ENCODE results near the gene SYAP1.
"Not testable (repeated sequence)": the region's sequence is repeated elsewhere in the genome, so short reads cannot be mapped to it uniquely, and the experiment has no call there.

Gene SYAP1

DNA sequence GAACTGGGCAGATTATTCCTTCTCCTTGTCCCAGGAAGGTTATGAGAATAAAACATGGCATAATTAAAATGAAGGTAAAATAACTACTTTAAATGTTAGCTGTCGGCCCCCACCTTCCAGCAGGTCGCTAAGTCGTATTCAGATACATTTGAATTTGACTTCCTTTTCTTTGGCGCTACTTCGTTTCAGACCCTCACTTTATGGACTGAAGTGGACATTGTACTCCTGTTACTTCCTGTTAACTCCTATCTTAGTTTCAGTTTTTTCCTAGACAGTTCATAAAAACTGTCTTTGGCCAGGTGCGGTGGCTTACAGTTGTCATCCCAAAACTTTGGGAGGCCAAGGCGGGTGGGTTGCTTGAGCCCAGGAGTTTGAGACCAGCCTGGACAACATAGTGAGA is 5.7 kb downstream of the SYAP1 start:
- no peak for DNase-seq (ENCODE audit: low spot score)
- TF ChIP-seq, protein P1, sequence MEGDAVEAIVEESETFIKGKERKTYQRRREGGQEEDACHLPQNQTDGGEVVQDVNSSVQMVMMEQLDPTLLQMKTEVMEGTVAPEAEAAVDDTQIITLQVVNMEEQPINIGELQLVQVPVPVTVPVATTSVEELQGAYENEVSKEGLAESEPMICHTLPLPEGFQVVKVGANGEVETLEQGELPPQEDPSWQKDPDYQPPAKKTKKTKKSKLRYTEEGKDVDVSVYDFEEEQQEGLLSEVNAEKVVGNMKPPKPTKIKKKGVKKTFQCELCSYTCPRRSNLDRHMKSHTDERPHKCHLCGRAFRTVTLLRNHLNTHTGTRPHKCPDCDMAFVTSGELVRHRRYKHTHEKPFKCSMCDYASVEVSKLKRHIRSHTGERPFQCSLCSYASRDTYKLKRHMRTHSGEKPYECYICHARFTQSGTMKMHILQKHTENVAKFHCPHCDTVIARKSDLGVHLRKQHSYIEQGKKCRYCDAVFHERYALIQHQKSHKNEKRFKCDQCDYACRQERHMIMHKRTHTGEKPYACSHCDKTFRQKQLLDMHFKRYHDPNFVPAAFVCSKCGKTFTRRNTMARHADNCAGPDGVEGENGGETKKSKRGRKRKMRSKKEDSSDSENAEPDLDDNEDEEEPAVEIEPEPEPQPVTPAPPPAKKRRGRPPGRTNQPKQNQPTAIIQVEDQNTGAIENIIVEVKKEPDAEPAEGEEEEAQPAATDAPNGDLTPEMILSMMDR (IDR thresholded peaks at IDR 0.05) = no peak
- Histone ChIP-seq H3K27ac (no peak overlapping the region), H3K4me3 (no peak overlapping the region)

DNA sequence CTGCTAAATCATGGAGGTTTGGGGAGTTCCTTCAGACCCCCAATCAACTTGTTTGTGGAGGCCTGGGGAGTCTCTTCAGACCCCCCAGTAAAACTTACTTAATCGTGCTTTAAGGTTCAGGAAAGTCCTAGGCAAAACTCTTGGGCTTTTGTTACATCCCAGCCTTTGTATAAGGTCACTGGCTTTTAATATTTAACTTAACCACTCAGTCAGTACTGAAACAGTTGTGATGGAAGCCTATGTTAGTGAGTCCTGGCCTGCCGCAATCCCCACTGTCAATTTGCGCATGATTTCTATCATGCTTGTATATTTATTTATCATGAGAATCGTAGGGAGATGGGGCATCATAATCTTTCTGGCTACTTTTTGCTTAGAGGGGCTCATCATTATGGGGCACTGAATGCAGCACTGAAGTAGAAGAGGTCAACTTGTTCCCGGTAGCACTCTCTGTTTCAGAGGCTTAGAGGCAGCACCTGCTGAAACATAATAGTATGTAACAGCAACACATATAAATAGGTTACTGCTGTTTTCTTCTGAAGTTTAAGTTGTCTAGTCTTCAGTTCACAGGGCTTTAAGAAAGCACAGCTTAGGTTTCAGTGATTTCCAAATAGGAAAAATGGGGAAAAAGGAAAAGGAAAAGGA is 7.1 kb downstream of the SYAP1 start:
- H3K4me3 ChIP-seq; DNase-seq (ENCODE audit: low spot score); H3K27ac ChIP-seq: not testable (repeated sequence)

DNA sequence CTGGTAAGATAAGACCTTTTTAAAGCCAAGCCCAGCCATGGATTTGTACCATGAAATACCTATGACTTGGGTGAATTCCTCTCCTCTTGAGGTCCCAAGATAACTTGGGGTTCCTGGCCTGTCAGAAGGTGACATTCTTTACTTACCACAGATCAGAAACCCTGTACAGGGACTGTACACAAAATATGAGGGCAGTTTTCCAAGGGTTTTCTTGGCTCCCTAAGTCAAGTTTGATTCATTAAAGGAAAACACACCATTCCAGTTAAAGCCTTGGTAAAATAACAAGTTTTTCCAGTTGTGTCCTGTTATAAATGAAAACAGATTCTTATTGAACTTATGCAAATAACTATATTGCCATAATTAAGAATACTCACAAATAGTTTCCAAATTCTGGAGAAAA is 8.2 kb downstream of the SYAP1 start:
- Histone ChIP-seq H3K4me3 (no peak overlapping the region), H3K27ac (no peak overlapping the region)
- DNase-seq (ENCODE audit: low spot score) = no peak
- TF ChIP-seq, protein P1 (IDR thresholded peaks at IDR 0.05) = no peak

DNA sequence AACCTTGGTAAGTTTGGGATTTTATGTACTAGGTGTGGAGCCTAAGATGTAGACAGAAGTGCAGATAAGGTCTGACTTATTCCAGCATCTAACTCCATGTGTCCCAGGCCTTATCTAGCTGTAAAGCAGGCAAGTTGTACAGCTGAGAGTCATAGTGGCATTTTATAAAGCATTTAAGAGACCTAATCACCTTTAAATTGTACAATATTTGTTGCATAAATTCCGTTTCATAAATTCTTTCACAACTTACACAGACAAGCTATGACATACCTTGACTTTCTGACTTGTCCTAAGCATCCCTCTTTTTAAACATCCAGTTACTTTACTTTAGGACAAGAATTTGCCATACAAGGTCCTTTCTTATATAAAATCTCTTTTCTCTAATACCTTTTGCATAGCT is 11.0 kb downstream of the SYAP1 start:
- TF ChIP-seq, protein P1 (IDR thresholded peaks at IDR 0.05) = no peak
- no peak for DNase-seq (ENCODE audit: low spot score)
- Histone ChIP-seq H3K4me3 (no peak overlapping the region), H3K27ac (no peak overlapping the region)

DNA sequence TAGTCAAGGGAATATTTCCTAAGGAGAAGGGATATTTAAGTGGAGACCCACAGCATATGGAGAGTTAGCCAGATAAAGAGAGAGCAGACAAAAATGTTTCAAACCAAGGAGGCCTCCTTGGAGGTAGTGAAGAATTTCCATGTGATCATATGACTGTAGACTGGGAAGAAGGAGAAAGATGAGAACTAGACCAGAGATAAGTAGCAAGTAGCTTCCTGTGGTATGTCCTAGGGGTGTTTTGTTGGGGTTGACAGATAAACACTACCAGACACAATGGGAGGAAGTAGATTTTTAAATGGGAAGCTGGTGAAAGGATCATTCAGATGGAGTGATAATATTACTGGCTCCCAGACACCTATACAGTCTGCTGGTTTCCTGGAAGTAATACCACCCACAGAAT is 13.6 kb downstream of the SYAP1 start:
- no peak for DNase-seq (ENCODE audit: low spot score)
- TF ChIP-seq, protein P1 (IDR thresholded peaks at IDR 0.05) = no peak
- H3K4me3 ChIP-seq = no peak overlapping the region
- H3K27ac ChIP-seq = no peak overlapping the region

DNA sequence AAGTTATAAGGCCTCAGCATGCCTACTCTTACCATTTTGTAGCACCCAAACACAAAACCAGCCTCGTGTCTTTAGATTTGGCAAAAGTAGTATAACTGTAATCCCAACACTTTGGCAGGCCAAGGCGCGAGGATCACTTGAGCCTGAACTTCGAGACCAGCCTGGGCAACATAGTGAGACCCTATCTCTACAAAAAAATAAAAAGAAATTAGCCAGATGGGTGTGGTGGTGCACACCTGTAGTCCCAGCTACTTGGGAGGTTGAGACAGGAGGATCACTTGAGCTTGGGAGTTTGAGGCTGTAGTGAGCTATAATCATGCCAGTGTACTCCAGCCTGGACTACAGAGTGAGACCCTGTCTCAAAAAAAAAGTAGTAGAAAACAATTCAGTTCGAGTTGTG is 17.6 kb downstream of the SYAP1 start:
- no peak overlapping the region for H3K27ac ChIP-seq
- TF ChIP-seq, protein P1 (IDR thresholded peaks at IDR 0.05) = no peak
- no peak overlapping the region for H3K4me3 ChIP-seq
- no peak for DNase-seq (ENCODE audit: low spot score)

DNA sequence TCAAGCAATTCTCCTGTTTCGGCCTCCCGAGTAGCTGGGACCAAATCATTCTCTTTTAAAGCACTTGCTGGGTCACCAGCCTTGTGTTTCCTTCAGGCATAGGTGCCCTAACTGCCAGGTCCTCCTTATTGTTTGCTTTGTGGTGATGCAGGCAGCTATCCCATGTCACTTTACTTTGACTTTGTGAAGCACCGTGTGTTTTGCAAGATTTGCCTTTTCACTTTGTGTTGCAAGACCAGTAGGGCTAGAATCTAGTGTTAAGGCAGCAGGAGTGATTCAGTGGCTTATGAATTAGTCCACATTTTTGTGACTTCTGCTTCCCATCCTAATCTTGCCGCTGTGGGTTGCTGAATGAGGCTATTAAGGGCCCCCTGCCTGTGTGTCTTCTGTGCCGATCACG is 20.2 kb downstream of the SYAP1 start:
- DNase-seq (ENCODE audit: low spot score) = no peak
- TF ChIP-seq, protein P1 (IDR thresholded peaks at IDR 0.05) = no peak
- Histone ChIP-seq H3K4me3 (no peak overlapping the region), H3K27ac (no peak overlapping the region)

Measured in coronary artery (tissue), 2 donors.